ENCODE measurements around the gene SYNPO2. TPM values are rescaled to one million over a fixed set of nuclear protein-coding genes. Genes with fewer than 3 reads are reported as not detected.
A peak's percentile ranks its signal among the peaks of the same experiment; 100 is the strongest.

The SYNPO2 gene
- total and polyA plus RNA-seq, 2 of the 13 experiments (the other 11 are each of a cell fraction or from before 2014, with no cell fraction given): not detected

DNA sequence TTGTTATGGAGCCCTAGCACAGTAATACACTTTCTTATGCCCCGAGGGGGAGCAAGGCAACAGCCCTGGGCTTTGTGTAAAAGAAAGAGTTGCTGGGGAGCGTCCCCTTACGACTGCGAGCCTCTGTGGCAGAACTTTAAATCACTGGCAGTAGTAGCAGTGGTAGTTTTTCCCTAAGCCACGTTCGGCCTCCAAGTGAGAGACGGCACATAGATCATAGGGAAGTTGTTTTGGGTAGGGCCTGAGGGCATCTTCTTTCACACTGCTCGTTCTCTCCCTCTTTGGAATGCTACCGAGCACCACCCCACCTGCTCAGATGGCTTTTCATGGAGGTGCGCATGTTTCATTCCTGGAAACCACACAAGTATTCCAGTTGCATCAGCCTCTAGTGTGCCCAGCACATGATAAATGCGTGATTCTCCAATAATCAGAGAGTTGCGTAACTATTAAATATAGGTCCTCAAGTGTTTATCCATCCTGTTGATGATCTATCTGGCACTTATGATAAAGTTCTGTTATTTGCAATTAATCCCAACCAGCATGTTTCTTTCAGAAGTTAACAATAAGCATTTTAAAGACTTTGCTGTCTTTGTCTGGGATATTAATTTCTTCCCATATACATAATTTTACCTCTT lies 7.0 kb upstream of the SYNPO2 start:
- WGBS (ENCODE audit: low lambda C conversion rate): 63% methylated on average over 12 of the region's 12 CpGs
- ATAC-seq (no peak), FAIRE-seq (no peak), DNase-seq (ENCODE audit: low spot score) (no peak)
- H3K4me1 ChIP-seq (ENCODE audit: insufficient read depth, low read length): peaks cover 10% of the 10 kb centered on the region; the same call in 1 of the 2 replicates
- no peak overlapping the region for H3K4me2 ChIP-seq (ENCODE audit: low read depth, low read length)
- no peaks in the 10 kb centered on the region for H3K9me3 ChIP-seq (ENCODE audit: low read length)
- no peak overlapping the region for H2AFZ ChIP-seq (ENCODE audit: low read length)
- in situ Hi-C loops (cut with HindIII; ENCODE audit: extremely low pct_ligation_motif_present, low pct_unique_long_range_greater_than_20kb) (no loop called here), intact Hi-C loops (cut with micrococcal nuclease; ENCODE audit: unreplicated experiment) (no loop called here)
- H4K20me1 ChIP-seq (ENCODE audit: insufficient read depth, low read length): no peaks in the 10 kb centered on the region
- no TSS peak for BruUV-seq (replicated peaks)
- no peaks in the 10 kb centered on the region for H3K79me2 ChIP-seq (ENCODE audit: insufficient read depth, low read length)
- H3K9ac ChIP-seq (ENCODE audit: insufficient read depth, low read depth, low read length): no peak overlapping the region
- POLR2A ChIA-PET: no interaction called here
- CTCF ChIA-PET (ENCODE audit: low intra/inter-chr PET ratio, low total read pairs): no interaction called here
- no peak overlapping the region for H3K4me3 ChIP-seq (replicated peaks in 1 of 3; ENCODE audit: insufficient read depth in 1 of 3, low read depth in 2 of 3, low read length in 3 of 3)
- H3K27ac ChIP-seq (ENCODE audit: extremely low read length, insufficient read depth, low read length): no peak overlapping the region
- H3K27me3 ChIP-seq (ENCODE audit: control insufficient read depth in 1 of 2, insufficient read depth in 2 of 2, low read length in 2 of 2): peaks cover 0 to 6% of the 10 kb centered on the region in 2 experiments; a peak in 1 of 5 replicates
- TF ChIP-seq, protein P1, sequence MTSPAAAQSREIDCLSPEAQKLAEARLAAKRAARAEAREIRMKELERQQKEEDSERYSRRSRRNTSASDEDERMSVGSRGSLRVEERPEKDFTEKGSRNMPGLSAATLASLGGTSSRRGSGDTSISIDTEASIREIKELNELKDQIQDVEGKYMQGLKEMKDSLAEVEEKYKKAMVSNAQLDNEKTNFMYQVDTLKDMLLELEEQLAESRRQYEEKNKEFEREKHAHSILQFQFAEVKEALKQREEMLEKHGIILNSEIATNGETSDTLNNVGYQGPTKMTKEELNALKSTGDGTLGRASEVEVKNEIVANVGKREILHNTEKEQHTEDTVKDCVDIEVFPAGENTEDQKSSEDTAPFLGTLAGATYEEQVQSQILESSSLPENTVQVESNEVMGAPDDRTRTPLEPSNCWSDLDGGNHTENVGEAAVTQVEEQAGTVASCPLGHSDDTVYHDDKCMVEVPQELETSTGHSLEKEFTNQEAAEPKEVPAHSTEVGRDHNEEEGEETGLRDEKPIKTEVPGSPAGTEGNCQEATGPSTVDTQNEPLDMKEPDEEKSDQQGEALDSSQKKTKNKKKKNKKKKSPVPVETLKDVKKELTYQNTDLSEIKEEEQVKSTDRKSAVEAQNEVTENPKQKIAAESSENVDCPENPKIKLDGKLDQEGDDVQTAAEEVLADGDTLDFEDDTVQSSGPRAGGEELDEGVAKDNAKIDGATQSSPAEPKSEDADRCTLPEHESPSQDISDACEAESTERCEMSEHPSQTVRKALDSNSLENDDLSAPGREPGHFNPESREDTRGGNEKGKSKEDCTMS (CRISPR knock-in tag; conservative IDR thresholded peaks at IDR 0.05): no peak
- TF ChIP-seq CEBPB (IDR thresholded peaks at IDR 0.05; ENCODE audit: borderline replicate concordance, low read depth, low read length) (peak; percentile 70), ZNF614 (CRISPR knock-in tag; IDR thresholded peaks at IDR 0.05; ENCODE audit: borderline replicate concordance) (no peak), SIX4 (CRISPR knock-in tag; IDR thresholded peaks at IDR 0.05) (no peak), ZFYVE20 (CRISPR knock-in tag; IDR thresholded peaks at IDR 0.05; ENCODE audit: borderline replicate concordance, low read depth) (no peak)
- no peaks in the 10 kb centered on the region for H3K36me3 ChIP-seq (replicated peaks in 1 of 2; ENCODE audit: control insufficient read depth in 1 of 2, insufficient read depth in 2 of 2, low read length in 2 of 2)

DNA sequence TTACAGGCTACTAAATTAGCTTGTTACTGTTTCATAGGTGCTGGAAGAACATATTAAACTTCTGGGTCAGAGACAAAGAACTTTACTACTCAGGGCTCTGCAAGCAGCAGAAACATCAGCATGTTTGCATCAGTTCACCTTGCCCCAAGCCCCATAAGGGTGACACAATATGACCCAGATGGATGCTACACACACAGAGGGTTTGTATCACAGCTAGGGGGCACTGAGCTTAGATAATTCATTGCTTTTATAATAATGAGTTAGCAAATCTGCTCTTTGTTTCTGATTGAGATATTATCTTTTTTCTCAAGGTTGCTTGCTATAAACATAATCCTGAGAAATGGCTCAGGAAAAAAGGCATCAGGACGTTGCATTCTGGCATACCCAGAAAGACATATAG lies 4.8 kb upstream of the SYNPO2 start:
- no TSS peak for BruUV-seq (replicated peaks)
- H3K4me3 ChIP-seq (replicated peaks in 1 of 3; ENCODE audit: insufficient read depth in 1 of 3, low read depth in 2 of 3, low read length in 3 of 3): no peak overlapping the region
- no peak overlapping the region for H2AFZ ChIP-seq (ENCODE audit: low read length)
- CTCF ChIA-PET (ENCODE audit: low intra/inter-chr PET ratio, low total read pairs): no interaction called here
- no peak overlapping the region for H3K4me2 ChIP-seq (ENCODE audit: low read depth, low read length)
- no peak for FAIRE-seq
- intact Hi-C loops (cut with micrococcal nuclease; ENCODE audit: unreplicated experiment) (no loop called here), in situ Hi-C loops (cut with HindIII; ENCODE audit: extremely low pct_ligation_motif_present, low pct_unique_long_range_greater_than_20kb) (no loop called here)
- WGBS (ENCODE audit: low lambda C conversion rate): 7% methylated on average over 1 of the region's 1 CpG
- no peak overlapping the region for H3K27ac ChIP-seq (ENCODE audit: extremely low read length, insufficient read depth, low read length)
- H3K4me1 ChIP-seq (ENCODE audit: insufficient read depth, low read length): peaks cover 15% of the 10 kb centered on the region; the same call in 1 of the 2 replicates
- no peaks in the 10 kb centered on the region for H3K36me3 ChIP-seq (replicated peaks in 1 of 2; ENCODE audit: control insufficient read depth in 1 of 2, insufficient read depth in 2 of 2, low read length in 2 of 2)
- H3K9ac ChIP-seq (ENCODE audit: insufficient read depth, low read depth, low read length): no peak overlapping the region
- no peaks in the 10 kb centered on the region for H3K79me2 ChIP-seq (ENCODE audit: insufficient read depth, low read length)
- H3K27me3 ChIP-seq (ENCODE audit: control insufficient read depth in 1 of 2, insufficient read depth in 2 of 2, low read length in 2 of 2): peaks cover 0 to 11% of the 10 kb centered on the region in 2 experiments; a peak in 2 of 5 replicates
- ATAC-seq: peak; percentile 51; the same call in 1 of the 3 replicates
- POLR2A ChIA-PET: no interaction called here
- H4K20me1 ChIP-seq (ENCODE audit: insufficient read depth, low read length): no peaks in the 10 kb centered on the region
- H3K9me3 ChIP-seq (ENCODE audit: low read length): no peaks in the 10 kb centered on the region
- no peak for DNase-seq (ENCODE audit: low spot score)
- TF ChIP-seq, protein P2, sequence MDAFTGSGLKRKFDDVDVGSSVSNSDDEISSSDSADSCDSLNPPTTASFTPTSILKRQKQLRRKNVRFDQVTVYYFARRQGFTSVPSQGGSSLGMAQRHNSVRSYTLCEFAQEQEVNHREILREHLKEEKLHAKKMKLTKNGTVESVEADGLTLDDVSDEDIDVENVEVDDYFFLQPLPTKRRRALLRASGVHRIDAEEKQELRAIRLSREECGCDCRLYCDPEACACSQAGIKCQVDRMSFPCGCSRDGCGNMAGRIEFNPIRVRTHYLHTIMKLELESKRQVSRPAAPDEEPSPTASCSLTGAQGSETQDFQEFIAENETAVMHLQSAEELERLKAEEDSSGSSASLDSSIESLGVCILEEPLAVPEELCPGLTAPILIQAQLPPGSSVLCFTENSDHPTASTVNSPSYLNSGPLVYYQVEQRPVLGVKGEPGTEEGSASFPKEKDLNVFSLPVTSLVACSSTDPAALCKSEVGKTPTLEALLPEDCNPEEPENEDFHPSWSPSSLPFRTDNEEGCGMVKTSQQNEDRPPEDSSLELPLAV (CRISPR knock-in tag; conservative IDR thresholded peaks at IDR 0.05; ENCODE audit: low read depth): no peak
- TF ChIP-seq SP140L (CRISPR knock-in tag; IDR thresholded peaks at IDR 0.05; ENCODE audit: borderline replicate concordance) (no peak), CBX2 (IDR thresholded peaks at IDR 0.05; ENCODE audit: low read depth, low read length) (no peak), CBX2 (CRISPR knock-in tag; IDR thresholded peaks at IDR 0.05; ENCODE audit: low read depth) (no peak), GATAD2A (CRISPR knock-in tag; IDR thresholded peaks at IDR 0.05) (no peak), PAF1 (CRISPR knock-in tag; IDR thresholded peaks at IDR 0.05) (no peak), ZNF460 (CRISPR knock-in tag; IDR thresholded peaks at IDR 0.05; ENCODE audit: borderline replicate concordance) (no peak), PHF5A (CRISPR knock-in tag; IDR thresholded peaks at IDR 0.05; ENCODE audit: low read depth, unreplicated experiment) (no peak)
- TF ChIP-seq, protein P3, sequence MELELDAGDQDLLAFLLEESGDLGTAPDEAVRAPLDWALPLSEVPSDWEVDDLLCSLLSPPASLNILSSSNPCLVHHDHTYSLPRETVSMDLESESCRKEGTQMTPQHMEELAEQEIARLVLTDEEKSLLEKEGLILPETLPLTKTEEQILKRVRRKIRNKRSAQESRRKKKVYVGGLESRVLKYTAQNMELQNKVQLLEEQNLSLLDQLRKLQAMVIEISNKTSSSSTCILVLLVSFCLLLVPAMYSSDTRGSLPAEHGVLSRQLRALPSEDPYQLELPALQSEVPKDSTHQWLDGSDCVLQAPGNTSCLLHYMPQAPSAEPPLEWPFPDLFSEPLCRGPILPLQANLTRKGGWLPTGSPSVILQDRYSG (CRISPR knock-in tag; IDR thresholded peaks at IDR 0.05): no peak

All from HepG2 (cell line).